ENCODE measurements around the gene SLC36A4.

- TF ChIP-seq CTCF (conservative IDR thresholded peaks at IDR 0.05) (no peak), ZFX (IDR thresholded peaks at IDR 0.05) (no peak)
Measured at GRCh38 chr11:93221539-93221938, 23.7 kb upstream of the SLC36A4 start.

All from C4-2B (cell line).